Measurements from ENCODE around the gene OTUD4.
"Not testable (repeated sequence)": the region's sequence is repeated elsewhere in the genome, so short reads cannot be mapped to it uniquely, and the experiment has no call there.

OTUD4 gene, protein sequence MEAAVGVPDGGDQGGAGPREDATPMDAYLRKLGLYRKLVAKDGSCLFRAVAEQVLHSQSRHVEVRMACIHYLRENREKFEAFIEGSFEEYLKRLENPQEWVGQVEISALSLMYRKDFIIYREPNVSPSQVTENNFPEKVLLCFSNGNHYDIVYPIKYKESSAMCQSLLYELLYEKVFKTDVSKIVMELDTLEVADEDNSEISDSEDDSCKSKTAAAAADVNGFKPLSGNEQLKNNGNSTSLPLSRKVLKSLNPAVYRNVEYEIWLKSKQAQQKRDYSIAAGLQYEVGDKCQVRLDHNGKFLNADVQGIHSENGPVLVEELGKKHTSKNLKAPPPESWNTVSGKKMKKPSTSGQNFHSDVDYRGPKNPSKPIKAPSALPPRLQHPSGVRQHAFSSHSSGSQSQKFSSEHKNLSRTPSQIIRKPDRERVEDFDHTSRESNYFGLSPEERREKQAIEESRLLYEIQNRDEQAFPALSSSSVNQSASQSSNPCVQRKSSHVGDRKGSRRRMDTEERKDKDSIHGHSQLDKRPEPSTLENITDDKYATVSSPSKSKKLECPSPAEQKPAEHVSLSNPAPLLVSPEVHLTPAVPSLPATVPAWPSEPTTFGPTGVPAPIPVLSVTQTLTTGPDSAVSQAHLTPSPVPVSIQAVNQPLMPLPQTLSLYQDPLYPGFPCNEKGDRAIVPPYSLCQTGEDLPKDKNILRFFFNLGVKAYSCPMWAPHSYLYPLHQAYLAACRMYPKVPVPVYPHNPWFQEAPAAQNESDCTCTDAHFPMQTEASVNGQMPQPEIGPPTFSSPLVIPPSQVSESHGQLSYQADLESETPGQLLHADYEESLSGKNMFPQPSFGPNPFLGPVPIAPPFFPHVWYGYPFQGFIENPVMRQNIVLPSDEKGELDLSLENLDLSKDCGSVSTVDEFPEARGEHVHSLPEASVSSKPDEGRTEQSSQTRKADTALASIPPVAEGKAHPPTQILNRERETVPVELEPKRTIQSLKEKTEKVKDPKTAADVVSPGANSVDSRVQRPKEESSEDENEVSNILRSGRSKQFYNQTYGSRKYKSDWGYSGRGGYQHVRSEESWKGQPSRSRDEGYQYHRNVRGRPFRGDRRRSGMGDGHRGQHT

DNA sequence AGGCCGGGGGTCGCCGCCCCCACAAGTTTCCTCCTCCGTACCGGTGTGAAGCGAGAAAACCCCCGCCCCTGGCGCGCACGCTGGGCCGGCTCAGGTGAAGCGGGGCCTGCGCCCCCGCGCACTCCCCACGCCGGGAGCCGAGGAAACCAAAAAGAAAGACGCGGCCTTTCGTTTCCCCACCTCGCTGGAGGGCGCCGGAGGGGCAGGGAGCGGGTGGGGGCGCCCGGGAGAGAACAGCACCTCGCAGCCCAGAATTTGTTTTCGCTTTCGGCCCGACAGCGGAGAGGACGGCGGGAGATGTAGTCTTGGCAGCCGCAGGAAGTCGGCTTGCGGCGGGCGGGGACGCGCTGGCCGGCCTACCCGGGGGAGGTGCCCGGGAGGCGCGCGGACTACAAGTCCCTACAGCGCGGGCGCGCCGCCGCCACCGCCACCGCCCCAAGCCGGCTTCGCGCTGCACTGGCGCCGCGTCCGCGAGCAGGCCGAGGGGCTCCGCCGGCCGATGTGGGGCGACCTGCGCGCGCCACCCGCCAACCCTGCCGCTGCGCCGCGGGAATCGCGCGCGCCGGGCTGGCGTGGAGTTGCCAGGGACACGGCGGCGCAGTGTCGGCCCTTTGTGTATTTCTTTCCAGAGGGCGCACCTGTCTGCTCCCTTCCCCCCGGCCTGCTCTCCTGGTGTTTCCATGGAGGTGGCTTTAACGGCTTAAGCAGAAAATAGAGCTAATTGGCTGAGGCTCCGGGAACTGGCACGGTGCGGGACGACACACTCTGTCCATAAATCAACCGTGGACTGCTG lies at the start of gene OTUD4:
Gene OTUD4, minus strand, starts transcription at position 292 of the 793 bp plus-strand sequence. CDS start 616 bp downstream, outside the sequence.
- peak; percentile 71 to 84 for DNase-seq

DNA sequence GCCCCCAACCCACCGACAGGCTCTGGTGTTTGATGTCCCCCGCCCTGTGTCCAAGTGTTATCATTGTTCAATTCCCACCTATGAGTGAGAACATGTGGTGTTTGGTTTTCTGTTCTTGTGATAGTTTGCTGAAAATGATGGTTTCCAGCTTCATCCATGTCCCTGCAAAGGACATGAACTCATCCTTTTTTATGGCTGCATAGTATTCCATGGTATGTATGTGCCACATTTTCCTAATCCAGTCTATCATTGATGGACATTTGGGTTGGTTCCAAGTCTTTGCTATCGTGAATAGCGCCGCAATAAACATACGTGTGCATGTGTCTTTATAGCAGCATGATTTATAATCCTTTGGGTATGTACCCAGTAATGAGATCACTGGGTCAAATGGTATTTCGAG lies 42.8 kb upstream of the OTUD4 start:
- not testable (repeated sequence) for DNase-seq

DNA sequence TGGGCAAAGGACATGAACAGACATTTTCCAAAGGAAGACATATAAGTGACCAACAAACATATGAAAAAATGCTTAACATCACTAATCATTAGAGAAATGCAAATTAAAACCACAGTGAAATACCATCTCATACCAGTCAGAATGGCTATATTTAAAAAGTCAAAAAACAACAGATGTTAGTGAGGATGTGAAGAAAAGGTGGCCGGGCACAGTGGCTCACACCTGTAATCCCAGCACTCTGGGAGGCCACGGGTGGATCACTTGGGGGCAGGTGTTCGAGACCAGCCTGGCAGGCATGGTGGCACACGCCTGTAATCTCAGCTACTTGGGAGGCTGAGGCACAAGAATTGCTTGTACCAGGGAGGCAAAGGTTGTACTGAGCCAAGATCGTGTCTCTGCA lies 41.1 kb upstream of the OTUD4 start:
- DNase-seq: not testable (repeated sequence)

DNA sequence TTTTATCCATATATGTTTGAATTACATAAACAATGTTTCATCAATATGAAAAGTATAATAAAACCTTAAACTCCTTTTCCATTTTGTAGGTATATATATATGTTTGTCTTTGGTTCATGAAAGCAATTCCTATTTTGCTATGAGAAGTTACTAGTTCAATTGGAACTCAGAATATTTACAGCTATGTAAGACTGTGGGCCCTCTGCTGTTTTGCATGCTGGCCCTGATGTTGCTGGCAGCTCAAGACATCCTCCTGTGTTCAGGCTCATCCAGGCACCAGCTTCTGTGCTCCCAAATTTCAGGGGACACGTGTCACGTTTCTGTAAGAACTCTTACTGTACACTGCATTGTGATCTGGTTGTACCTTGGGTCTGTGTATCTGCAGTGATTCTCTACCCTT lies 38.7 kb upstream of the OTUD4 start:
- DNase-seq: no peak

DNA sequence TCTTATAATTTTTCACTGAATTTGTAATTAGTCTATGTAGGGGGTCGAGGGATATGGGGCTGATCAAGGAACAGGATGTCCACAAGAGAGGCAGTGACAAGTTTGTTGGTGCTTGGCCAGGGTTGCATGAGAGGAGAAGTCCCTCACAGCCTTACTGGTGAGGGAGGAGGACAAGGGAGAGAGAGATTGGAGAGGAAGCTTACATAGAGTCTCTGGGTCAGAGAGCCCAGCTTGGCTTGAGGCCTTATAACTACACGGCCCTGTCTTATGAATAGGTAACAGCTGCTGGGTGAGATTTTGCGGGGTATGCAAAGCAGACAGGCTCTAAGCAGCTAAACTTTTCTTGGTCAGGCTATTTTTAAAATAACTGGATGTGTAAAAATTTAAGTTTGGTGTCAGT lies 37.9 kb upstream of the OTUD4 start:
- DNase-seq: no peak

DNA sequence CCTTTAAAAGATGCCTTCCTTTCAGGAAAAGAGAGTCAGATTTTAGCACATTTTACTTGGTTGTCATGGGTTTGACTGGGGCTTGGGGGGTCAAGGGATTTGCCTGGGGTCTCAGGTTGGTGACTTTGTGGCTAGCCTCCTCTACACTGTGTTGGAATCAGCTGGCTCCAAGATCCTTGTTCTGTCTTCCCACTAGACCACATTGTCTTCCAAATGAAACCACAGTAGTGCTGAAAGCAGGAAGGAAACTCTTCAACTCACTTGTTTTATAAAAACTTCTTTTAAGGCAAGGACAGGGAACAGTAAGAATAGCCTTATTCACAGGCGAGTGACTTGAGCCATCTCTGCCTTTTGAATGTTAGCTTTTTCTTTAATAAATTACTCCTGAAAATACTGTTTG lies 37.0 kb upstream of the OTUD4 start:
- no peak for DNase-seq

DNA sequence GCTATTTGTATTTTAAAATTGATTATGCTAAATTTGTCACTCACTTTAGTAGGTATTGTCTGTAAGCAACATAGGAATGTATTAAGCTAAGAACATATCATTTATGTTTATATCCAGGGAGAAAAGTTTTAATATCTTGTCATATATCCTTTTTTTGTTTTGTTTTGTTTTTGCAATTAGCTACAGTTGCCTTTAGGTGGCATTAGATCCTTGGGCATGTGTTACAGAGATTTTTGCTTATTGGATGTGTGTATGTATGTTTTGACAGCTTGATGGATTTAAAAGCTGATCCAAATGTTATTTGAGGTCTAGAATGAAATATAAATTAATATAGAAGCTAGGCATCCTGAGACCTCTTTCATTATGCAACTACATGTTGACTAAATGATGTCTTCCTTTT lies 36.1 kb upstream of the OTUD4 start:
- DNase-seq: no peak

DNA sequence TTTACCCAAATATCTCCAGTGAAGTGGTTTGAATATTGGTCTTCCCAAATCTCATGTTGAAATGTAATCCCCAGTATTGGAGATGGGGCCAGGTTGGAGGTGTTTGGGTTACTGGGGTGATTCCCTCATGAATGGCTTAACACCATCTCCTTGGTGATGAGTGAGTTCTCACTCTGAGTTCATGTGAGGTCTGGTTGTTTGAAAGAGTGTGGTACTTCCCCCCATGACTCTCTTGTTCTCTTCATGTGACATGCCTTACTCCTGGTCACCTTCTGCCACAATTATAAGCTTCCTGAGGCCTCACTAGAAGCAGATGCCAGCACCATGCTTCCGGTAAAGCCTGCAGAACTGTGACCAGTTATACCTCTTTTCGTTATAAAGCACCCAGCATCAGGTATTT lies 32.9 kb upstream of the OTUD4 start:
- no peak for DNase-seq

DNA sequence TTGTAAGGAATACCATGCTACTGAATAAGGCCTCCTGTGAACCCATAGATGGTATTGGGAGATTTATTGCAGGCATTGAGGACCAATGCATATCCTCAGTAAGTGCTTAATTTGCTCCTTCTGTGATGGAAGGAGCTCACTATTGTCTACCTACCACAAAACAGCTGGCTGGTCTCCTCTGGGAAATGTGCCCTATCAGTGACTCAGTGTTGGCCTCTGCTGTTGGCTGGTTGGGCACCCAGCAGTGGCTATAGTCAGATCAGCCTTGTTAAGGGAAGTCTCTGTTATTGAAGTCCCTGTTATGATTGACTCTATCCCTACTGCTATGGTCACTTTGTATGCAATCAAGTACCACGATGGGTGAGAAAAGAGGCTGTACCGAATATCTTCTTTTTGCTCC lies 27.5 kb upstream of the OTUD4 start:
- DNase-seq: no peak

DNA sequence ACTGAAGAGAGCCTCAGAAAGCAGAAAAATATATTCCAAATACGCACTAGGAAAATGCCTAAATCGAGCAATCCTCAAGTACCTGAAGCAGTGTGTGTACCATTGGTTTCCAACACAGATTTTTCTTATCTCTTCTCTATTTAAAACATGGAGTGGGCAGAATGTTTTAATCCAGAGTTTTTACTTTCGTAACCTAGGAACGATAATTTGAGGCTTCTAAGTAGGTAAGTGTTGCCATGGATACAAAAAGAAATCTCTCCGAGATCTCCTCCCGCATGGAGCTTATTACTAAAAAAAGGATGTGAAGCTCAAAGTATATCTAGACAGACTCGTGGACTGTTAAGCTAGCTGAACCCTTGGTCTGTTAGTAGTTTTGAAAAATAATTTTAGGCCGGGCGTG lies 23.0 kb upstream of the OTUD4 start:
- no peak for DNase-seq

DNA sequence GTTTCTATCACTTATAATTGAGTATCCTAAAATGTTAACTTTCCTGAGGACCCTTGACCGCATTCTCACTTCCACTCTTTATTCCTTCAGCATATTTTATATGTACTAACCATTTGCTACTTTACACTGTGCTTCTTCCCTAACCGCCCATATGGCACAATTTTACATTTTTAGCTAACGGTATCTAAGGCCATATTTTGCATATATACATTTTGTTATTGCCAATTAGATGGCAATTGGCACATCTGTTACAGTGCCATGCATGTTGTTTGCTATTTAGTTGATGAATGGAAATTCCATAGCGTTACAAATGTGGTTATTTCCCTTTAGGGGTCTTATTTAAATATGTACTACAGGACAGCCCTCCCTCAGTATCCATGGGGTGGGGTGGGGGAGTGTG lies 20.0 kb upstream of the OTUD4 start:
- no peak for DNase-seq

DNA sequence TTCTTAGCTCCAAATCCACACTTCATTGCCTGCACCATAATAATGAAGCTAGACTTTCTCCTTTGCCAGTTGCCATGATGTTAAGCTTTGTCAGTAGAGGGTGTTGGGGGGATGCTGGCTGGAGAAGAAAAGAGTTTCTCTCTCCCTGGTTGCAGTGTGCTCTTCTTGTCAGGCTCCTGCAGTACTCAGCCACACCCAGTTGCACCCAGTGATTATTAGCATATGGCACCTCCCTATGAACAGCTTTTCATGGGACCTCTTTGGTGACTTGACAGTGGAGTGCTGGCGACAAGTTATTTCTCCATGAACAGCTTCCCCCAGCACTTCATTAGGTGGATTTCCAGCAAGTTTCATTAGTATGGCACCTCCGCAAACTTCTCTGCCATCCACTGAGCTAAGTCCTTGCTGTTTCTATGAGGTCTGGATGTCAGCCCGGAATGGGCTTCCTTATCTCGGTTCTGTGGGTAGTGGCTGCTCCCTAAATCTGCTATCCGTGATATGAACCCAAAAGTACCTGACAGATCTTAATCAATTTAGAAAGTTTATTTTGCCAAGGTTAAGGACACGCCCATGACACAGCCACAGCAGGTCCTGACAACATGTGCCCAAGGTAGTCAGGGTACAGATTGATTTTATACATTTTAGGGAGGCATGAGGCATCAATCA lies 18.8 kb upstream of the OTUD4 start:
- no peak for DNase-seq

DNA sequence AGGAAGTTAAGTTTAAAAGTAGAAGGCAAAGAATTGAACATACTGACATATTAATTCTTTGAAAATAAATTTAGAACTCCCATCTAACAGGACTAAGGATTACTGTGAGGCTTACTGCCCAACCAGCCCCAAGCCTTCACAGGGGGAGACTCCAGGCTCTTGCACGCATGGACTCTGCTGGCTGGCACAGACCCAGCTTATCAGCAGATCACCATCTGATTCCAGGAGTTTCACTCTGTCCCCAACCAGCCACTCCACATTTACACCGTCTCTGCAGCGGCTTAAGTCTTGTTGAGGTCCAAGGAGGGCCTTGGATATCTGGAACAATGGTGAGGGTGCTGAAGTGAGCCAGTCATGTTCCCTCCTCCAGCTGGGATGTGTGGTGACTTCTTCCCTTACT lies 16.4 kb upstream of the OTUD4 start:
- no peak for DNase-seq

DNA sequence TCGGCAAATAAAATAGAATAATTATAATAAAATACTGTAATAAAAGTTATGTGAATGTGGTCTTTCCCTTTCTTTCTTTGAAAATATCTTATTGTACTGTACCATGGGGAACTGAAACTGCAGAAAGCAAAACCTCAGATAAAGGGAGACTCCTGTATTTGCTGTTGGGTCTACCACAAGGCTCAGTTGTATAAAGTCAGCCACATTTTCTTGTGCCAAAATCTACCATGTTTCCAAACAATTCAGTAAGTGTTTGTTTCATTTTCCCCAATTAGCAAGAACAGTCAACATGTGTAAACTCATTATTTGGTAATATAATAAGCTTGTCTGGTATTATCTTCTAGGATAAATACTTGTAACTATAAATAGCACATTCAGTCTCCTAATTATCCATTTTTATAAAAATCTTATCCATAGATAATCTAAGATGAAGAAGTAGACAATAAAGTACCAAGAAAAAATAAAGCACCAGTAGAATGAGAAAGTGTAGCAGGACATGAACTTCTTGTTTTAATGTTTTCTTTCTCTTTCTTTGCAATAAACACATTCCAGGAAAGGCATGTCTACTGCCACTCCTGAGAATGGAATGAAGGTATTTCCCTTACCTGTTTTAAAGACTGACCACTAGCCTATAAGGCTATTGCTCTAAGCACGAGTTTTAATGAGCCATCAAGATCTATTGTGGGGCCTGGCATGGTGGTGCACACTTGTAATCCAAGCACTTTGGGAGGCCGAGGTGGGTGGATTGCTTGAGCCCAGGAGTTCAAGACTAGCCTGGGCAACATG lies 15.0 kb upstream of the OTUD4 start:
- no peak for DNase-seq

DNA sequence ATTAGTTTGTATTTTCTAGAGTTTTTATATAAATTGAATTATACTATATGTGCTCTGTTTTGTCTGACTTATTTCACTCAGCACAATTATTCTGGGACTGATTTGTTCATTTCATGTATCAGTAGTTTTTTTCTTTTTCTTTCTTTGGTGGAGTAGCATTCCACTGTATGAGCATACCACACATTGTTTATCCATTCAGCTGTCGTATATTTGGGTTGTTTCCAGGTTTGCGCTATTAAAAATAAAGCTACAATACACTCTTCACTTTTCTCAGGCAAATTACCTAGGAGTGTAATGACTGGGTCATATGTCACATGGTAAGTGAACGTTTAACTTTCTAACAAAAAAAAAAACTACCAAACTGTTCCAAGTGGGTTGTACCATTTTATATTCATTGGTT lies 9.6 kb upstream of the OTUD4 start:
- DNase-seq: no peak

DNA sequence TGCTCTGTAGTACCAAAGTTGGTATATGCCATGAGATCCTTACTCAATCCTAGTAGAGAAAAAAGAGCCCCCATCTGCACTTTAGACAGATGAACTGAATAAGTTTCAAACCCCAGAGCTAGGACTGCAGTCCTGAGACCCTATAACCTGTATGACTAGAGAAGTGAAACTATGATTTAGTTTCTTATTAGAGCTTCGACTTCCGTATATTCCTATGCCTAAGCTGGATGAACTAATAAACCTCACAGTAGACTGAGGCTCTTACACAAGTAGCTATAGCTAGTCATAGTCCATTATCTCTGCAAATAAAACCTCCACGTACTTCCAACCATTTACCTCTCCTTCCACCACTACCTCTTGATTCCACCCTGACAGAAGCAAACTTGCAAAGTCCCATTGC lies 6.3 kb upstream of the OTUD4 start:
- DNase-seq: no peak

DNA sequence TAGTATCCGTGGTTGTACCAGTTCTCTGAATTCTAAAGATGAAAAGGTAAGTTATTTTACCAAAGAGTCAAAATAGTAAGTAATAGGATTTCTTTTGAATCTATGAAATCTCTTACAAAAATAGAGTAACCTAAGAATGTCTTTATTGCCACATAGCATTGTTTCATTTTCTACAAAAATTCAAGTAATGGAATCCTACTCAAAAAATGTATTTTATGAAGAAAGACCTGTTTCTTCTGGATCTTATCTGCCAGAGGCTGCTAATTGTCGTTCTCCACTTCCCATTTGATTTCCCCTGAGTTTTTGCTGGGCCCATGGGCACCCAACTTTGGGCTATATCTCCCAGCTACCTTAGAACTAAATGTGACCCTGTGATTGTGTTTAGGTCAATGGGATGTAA lies 3.2 kb upstream of the OTUD4 start:
- DNase-seq: no peak

DNA sequence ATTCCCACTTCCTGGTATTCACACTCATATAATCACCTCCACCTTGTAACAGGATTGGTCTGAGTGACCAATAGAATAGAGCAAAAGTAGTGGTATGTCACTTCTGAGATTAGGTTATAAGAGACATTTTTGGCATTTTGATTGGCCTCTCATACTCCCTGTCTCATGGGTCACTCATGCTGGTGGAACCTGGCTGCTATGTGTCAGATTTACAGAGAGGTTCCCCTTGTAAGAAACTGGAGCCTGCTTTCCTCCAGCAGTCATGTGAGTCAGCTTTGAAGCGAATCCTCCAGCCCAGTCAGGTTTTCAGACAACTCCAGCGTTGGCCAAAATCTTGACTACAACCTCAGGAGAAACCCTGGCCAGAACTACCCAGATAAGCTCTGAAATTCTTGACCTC lies 2.6 kb upstream of the OTUD4 start:
- no peak for DNase-seq

DNA sequence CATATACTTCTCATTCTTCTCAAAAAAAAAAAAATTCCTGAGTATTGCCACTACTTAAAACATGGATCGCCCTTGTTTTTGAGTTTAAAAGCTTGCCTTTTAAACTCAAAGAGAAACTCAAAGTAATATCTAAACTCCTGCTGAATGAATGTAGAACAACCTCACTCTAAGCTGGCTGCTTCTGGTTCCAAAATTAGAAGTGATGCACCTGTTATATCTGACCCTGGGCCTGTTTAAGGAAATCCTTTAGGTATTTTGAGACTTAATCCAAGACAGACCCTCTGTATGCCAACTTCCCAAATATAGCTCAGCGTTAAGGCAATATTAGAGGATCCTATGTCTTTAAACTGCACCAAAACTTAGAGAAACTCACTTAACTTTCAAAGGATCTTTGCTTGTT lies 1.8 kb upstream of the OTUD4 start:
- DNase-seq: no peak

DNA sequence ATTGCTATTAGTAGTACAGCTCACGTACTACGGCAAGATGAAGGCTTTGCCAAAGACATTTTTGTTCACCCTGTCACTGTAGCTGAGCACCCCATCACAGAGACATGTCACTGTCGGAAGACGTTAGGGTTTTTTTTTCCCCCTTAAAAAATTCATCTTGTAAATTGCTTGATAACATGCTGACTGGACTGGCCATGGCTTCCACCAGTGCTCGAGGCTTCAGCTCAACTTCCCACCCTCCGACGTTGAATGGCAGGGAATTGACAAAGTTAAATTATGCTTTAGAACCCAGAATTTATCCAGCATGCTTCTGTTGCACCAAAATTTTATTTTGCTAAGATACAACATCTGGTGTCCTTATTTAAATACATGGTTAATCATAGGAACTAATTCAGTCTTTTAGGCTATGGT lies 707 bp upstream of the OTUD4 start:
- DNase-seq: no peak

DNA sequence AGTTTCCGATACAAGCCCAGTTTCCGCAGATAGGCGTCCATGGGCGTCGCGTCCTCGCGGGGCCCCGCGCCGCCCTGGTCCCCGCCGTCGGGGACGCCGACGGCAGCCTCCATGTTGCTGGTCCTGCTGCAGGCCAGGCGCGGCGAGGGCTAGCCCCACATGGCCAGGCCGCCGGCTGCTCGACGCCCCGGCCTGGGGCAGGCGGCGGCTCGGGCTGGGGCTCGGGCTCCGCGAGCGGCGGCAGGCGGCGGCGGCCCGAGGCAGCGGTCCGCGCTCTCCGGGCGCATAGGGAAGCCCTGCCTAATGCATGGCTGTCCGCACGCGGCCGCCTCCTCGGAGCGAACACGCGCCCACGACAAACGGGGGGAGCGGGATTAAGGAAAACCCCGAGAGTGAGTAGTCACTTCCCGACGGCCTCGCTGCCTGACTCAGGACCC lies 510 bp downstream of the OTUD4 start:
- not testable (repeated sequence) for DNase-seq

Measured in SHP77 (cell line).